Parathyroid adenoma (tissue), 2 donors: Measurements from ENCODE around the gene ASS1.

Experiments
- H2AFZ ChIP-seq: fragments of 300-600 bp; sonication (generic); one replicate; pipeline ENCODE4 v1.7.0; 2017; ENCODE audit warnings: antibody characterized with exemption, mild to moderate bottlenecking
- H3K27ac ChIP-seq: fragments of 300-600 bp; sonication (generic); one replicate; pipeline ENCODE4 v1.7.0; 2017
- H3K27me3 ChIP-seq: fragments of 300-600 bp; sonication (generic); one replicate; pipeline ENCODE4 v1.7.0; 2017; ENCODE audit warnings: low read length; ENCODE audit not compliant: control insufficient read depth, insufficient read depth
- H3K36me3 ChIP-seq: fragments of 300-600 bp; sonication (generic); one replicate; pipeline ENCODE4 v1.7.0; 2017; ENCODE audit warnings: low read length; ENCODE audit not compliant: control insufficient read depth, insufficient read depth
- H3K4me1 ChIP-seq: fragments of 300-600 bp; sonication (generic); one replicate; pipeline ENCODE4 v1.7.0; 2017; ENCODE audit warnings: control low read depth
- H3K4me2 ChIP-seq: fragments of 300-600 bp; sonication (generic); one replicate; pipeline ENCODE4 v1.7.0; 2017; ENCODE audit warnings: low read length
- H3K4me3 ChIP-seq: fragments of 300-600 bp; sonication (generic); one replicate; pipeline ENCODE4 v1.7.0; 2017; ENCODE audit warnings: low read depth, low read length
- H3K79me2 ChIP-seq: fragments of 300-600 bp; sonication (generic); one replicate; pipeline ENCODE4 v1.7.0; 2017; ENCODE audit warnings: control low read depth
- H3K9ac ChIP-seq: fragments of 300-600 bp; sonication (generic); one replicate; pipeline ENCODE4 v1.7.0; 2017; ENCODE audit warnings: mild to moderate bottlenecking
- H3K9me3 ChIP-seq: fragments of 300-600 bp; sonication (generic); one replicate; pipeline ENCODE4 v1.7.0; 2017; ENCODE audit warnings: low read length; ENCODE audit not compliant: control insufficient read depth
- TF ChIP-seq, protein P1 (sequence below): fragments of 300-600 bp; sonication (generic); IDR thresholded peaks from one replicate; pipeline ENCODE4 v1.7.0; 2017; ENCODE audit warnings: antibody characterized with exemption, mild to moderate bottlenecking
- donor health status: primary hyperparathyroidism.

Gene ASS1

GRCh38 chr9:130452835-130453234, 8.1 kb downstream of the ASS1 start:
- no peak overlapping the region for H2AFZ ChIP-seq
- H3K9me3 ChIP-seq, result no peaks in the 10 kb centered on the region
- H3K27me3 ChIP-seq, result no peaks in the 10 kb centered on the region
- H3K36me3 ChIP-seq, result no peaks in the 10 kb centered on the region
- no peak overlapping the region for H3K4me2 ChIP-seq
- H3K4me1 ChIP-seq, result peaks cover 19% of the 10 kb centered on the region
- H3K4me3 ChIP-seq, result no peak overlapping the region
- no peak overlapping the region for H3K27ac ChIP-seq
- H3K79me2 ChIP-seq, result no peaks in the 10 kb centered on the region
- H3K9ac ChIP-seq, result no peak overlapping the region
- TF ChIP-seq, protein P1, sequence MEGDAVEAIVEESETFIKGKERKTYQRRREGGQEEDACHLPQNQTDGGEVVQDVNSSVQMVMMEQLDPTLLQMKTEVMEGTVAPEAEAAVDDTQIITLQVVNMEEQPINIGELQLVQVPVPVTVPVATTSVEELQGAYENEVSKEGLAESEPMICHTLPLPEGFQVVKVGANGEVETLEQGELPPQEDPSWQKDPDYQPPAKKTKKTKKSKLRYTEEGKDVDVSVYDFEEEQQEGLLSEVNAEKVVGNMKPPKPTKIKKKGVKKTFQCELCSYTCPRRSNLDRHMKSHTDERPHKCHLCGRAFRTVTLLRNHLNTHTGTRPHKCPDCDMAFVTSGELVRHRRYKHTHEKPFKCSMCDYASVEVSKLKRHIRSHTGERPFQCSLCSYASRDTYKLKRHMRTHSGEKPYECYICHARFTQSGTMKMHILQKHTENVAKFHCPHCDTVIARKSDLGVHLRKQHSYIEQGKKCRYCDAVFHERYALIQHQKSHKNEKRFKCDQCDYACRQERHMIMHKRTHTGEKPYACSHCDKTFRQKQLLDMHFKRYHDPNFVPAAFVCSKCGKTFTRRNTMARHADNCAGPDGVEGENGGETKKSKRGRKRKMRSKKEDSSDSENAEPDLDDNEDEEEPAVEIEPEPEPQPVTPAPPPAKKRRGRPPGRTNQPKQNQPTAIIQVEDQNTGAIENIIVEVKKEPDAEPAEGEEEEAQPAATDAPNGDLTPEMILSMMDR, result no peak

- H3K9me3 ChIP-seq, result no peaks in the 10 kb centered on the region
- H2AFZ ChIP-seq, result peak overlapping the region; percentile 11
- no peaks in the 10 kb centered on the region for H3K79me2 ChIP-seq
- no peak overlapping the region for H3K9ac ChIP-seq
- H3K27ac ChIP-seq, result no peak overlapping the region
- H3K4me3 ChIP-seq, result no peak overlapping the region
- H3K27me3 ChIP-seq, result no peaks in the 10 kb centered on the region
- H3K4me2 ChIP-seq, result no peak overlapping the region
- peaks cover 19% of the 10 kb centered on the region for H3K4me1 ChIP-seq
- no peaks in the 10 kb centered on the region for H3K36me3 ChIP-seq
- TF ChIP-seq, protein P1, result no peak
Observed at GRCh38 chr9:130453487-130453886, 8.7 kb downstream of the ASS1 start.

DNA sequence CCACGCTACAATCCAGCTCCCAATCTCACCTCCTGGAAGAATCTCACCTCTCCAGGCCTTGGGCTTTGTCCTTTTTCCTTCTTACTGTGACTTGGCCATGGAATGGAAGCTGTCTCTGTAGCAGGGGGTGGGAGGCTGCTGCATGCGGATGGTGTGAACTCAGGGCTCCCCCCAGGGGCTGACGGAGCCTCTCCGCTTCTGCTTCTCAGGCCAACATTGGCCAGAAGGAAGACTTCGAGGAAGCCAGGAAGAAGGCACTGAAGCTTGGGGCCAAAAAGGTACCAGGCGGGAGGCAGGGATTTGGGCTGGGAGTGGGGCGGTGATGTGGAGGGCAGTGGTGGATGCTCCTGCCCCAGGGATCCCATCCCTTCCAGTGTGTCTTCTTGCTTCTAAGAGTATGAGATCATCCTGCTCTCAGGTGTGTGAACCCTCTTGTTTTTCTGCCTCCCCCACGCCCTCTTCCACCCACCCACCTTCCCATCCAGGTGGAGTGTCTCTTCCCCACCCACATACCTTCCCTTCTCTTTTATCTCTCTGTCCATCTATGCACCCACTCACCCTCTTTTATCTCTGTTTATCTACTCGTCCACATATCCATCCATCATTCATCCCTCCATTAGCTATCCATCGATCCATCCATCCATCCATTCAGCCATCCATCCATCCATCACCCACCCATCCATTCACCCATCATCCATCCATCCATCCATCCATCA, 9.5 kb downstream of the ASS1 start:
- Histone ChIP-seq H3K9me3 (no peaks in the 10 kb centered on the region), H3K27me3 (no peaks in the 10 kb centered on the region), H3K27ac (no peak overlapping the region), H3K4me3 (no peak overlapping the region), H3K9ac (no peak overlapping the region), H3K79me2 (no peaks in the 10 kb centered on the region), H3K4me1 (peaks cover 19% of the 10 kb centered on the region), H3K4me2 (no peak overlapping the region), H2AFZ (no peak overlapping the region), H3K36me3 (no peaks in the 10 kb centered on the region)
- TF ChIP-seq, protein P1, result no peak

GRCh38 chr9:130454812-130455325, 10.1 kb downstream of the ASS1 start:
- Histone ChIP-seq H3K9me3 (no peaks in the 10 kb centered on the region), H3K36me3 (no peaks in the 10 kb centered on the region), H3K9ac (no peak overlapping the region), H3K4me2 (no peak overlapping the region), H3K4me3 (no peak overlapping the region), H2AFZ (no peak overlapping the region), H3K27me3 (no peaks in the 10 kb centered on the region), H3K27ac (no peak overlapping the region), H3K79me2 (no peaks in the 10 kb centered on the region), H3K4me1 (peaks cover 19% of the 10 kb centered on the region)
- TF ChIP-seq, protein P1, result no peak
